NT2/D1 (cell line): ENCODE results near the gene SLC6A16.
A peak's percentile ranks its signal among the peaks of the same experiment; 100 is the strongest.
"Not testable (repeated sequence)": the region's sequence is repeated elsewhere in the genome, so short reads cannot be mapped to it uniquely, and the experiment has no call there.

Experiments
- DNase-seq: peaks from one replicate; pipeline ENCODE4 v3.0.0-alpha.2; 2011; ENCODE audit warnings: low read depth, low spot score
- H3K27me3 ChIP-seq: 2 replicates; pipeline ENCODE4 v1.6.0; 2011; ENCODE audit warnings: mild to moderate bottlenecking; ENCODE audit not compliant: insufficient read length, insufficient read depth
- H3K36me3 ChIP-seq: 2 replicates; pipeline ENCODE4 v1.6.1; 2011; ENCODE audit warnings: mild to moderate bottlenecking, low read length, mixed read lengths; ENCODE audit not compliant: insufficient read depth, insufficient read length
- H3K4me1 ChIP-seq: 2 replicates; pipeline ENCODE4 v1.5.1; 2011; ENCODE audit not compliant: insufficient read depth, insufficient read length
- H3K4me3 ChIP-seq: 2 replicates; pipeline ENCODE4 v1.5.1; 2011; ENCODE audit warnings: low read depth; ENCODE audit not compliant: insufficient read length
- H3K9ac ChIP-seq: 2 replicates; pipeline ENCODE4 v1.6.0; 2011; ENCODE audit warnings: low read depth; ENCODE audit not compliant: insufficient read length
- H3K9me3 ChIP-seq: 2 replicates; pipeline ENCODE4 v1.5.1; 2011; ENCODE audit warnings: mild to moderate bottlenecking, low read length; ENCODE audit not compliant: insufficient read depth
- SUZ12 ChIP-seq: IDR thresholded peaks from 2 replicates; pipeline ENCODE4 v1.6.1; 2011; ENCODE audit not compliant: insufficient read length, insufficient read depth; ENCODE audit errors: extremely low read depth
- YY1 ChIP-seq: IDR thresholded peaks from 2 replicates; pipeline ENCODE4 v1.6.1; 2011; ENCODE audit not compliant: insufficient read length, insufficient read depth
- ZNF274 ChIP-seq: IDR thresholded peaks from 2 replicates; pipeline ENCODE4 v1.6.1; 2011; ENCODE audit warnings: mild to moderate bottlenecking, low read depth, low read length

The SLC6A16 gene

DNA sequence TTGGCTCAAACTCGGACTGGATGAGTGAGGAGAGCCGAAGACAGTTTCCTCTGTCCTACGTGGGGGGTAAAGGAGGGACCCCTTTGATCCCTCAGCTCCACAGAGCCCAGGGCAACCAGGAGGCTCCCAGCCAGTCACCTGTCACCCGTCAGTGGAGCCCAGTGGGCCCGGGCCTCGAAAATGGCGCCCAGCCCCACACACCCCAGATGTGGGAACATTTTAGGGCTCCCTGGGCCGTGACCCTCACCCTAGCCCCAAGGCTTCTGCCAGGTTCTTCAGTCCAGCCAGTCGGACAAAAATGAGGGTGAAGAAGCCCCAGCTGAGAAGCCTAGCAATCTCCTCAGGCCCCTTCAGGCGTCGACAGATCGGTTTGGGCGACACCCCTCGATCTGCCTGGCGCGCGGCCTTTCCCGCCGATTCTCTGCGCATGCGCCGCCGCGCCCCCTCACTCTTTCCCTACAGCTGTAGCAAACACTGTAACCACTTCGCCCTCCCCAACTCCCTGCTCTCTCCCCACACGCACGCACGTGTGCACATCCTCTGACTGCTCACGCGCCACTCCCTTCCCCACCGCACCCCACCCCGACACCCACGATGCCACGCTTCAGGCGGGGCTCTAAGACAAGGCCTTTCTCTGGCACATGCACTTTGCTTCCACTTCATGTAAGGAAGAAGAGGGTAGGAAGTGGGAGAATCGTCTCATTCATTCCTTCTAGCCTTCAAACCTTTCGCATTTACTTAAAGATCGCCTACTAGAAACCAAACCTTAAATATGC is at the start of gene SLC6A16:
Gene SLC6A16, minus strand, starts transcription at position 391 of the 776 bp plus-strand sequence. CDS start 13,844 bp downstream, outside the sequence.
- H3K4me1 ChIP-seq, result no peaks in the 10 kb centered on the region
- TF ChIP-seq YY1 (no peak), SUZ12 (no peak), ZNF274 (no peak)
- peaks cover 25% of the 10 kb centered on the region for H3K36me3 ChIP-seq
- H3K9ac ChIP-seq, result no peak within 1 kb of the TSS
- no peaks in the 10 kb centered on the region for H3K27me3 ChIP-seq
- H3K4me3 ChIP-seq, result no peak within 1 kb of the TSS
- no peak for DNase-seq
- no peaks in the 10 kb centered on the region for H3K9me3 ChIP-seq

DNA sequence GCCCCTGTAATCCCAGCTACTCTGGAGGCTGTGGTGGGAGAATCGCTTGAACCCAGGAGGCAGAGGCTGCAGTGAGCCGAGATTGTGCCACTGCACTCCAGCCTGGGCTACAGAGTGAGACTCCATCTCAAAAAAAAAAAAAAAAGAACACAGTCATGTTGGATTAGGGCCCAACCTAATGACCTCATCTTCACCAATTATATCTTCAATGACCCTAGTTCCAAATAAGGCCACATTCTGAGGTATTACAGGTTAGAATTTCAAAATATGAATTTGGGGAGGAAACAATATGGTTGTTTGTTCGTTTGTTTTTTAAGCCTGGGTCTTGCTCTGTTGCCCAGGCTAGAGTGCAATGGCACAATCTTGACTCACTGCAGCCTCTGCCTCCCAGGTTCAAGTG is 48.2 kb upstream of the SLC6A16 start:
- not testable (repeated sequence) for H3K4me3 ChIP-seq, H3K4me1 ChIP-seq, H3K9ac ChIP-seq, H3K36me3 ChIP-seq, H3K27me3 ChIP-seq, DNase-seq
- H3K9me3 ChIP-seq, result peaks cover 24% of the 10 kb centered on the region

DNA sequence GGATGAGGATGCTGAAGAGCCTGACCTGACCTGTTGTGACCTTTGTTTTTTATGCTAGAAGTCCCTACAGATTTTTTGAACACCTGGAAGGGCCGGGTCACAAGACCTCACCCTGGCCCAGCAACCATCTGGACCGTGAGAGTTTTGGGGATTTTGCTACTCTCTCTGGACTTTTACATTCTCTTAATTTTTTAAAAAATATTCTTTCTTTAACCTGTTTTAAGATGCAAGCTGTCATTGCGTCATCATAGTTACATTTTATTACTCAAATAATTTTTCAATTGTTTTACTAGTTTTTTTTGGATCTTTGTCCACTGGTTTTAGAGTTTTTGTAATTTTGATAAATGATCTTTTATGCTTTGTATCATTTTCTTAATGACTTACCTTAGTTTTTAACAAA is 46.2 kb upstream of the SLC6A16 start:
- TF ChIP-seq ZNF274 (no peak), YY1 (no peak), SUZ12 (no peak)
- no peaks in the 10 kb centered on the region for H3K36me3 ChIP-seq
- H3K9ac ChIP-seq, result no peak overlapping the region
- H3K4me3 ChIP-seq, result no peak overlapping the region
- H3K9me3 ChIP-seq, result peaks cover 30% of the 10 kb centered on the region
- H3K4me1 ChIP-seq, result no peaks in the 10 kb centered on the region
- H3K27me3 ChIP-seq, result no peaks in the 10 kb centered on the region
- DNase-seq, result no peak

DNA sequence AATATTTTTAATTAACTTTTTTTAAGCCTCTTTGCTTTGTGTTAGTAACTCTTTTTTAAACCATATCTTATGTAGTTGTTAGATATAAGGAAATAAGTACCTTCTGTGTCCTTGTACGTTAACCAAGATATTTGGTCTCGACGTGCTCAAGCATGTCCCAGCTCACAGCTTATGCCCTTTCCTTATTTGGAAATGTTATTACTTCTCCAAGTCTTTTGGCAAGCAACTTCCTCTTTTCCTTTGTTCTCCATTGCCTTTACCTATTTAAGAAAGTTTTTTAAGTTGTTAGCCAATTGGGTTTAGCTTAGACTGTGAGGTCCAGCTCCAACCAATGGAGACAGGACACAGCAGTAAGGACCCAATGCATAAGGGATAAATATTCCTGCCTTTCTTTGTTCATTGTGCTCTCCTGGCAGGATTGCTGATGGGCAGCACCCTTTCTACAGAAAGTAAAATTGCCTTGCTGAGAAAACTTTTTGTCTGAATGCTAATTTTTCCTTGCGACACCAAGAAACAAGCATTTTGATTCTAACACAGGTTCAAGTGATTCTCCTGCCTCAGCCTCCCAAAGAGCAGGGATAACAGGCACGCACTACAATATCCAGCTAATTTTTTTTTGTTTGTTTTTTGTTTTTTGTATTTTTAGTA is 43.8 kb upstream of the SLC6A16 start:
- TF ChIP-seq SUZ12 (no peak), YY1 (no peak), ZNF274 (no peak)
- peaks cover 30% of the 10 kb centered on the region for H3K9me3 ChIP-seq
- H3K27me3 ChIP-seq, result no peaks in the 10 kb centered on the region
- no peak for DNase-seq
- no peak overlapping the region for H3K9ac ChIP-seq
- H3K36me3 ChIP-seq, result no peaks in the 10 kb centered on the region
- peaks cover 4% of the 10 kb centered on the region for H3K4me1 ChIP-seq
- H3K4me3 ChIP-seq, result no peak overlapping the region

DNA sequence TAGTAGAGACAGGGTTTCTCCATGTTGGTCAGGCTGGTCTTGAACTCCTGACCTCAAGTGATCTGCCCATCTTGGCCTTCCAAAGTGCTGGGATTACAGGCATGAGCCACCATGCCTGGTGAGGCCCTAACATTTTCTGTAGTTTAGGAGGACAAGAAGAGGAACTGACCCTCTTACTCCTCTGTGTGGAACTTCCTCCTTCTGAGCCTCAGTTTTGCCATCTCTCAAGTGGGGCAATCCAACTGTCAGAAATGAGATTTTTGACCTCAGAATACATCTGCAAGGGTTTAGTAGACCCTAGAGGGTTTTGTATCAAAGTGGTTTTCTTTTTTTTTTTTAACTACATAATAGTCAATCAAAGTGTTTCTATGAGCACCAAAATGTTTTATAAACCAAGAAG is 41.1 kb upstream of the SLC6A16 start:
- peaks cover 4% of the 10 kb centered on the region for H3K4me1 ChIP-seq
- peaks cover 30% of the 10 kb centered on the region for H3K9me3 ChIP-seq
- no peaks in the 10 kb centered on the region for H3K27me3 ChIP-seq
- TF ChIP-seq SUZ12 (no peak), ZNF274 (no peak), YY1 (no peak)
- H3K4me3 ChIP-seq, result no peak overlapping the region
- no peak overlapping the region for H3K9ac ChIP-seq
- no peaks in the 10 kb centered on the region for H3K36me3 ChIP-seq
- no peak for DNase-seq

DNA sequence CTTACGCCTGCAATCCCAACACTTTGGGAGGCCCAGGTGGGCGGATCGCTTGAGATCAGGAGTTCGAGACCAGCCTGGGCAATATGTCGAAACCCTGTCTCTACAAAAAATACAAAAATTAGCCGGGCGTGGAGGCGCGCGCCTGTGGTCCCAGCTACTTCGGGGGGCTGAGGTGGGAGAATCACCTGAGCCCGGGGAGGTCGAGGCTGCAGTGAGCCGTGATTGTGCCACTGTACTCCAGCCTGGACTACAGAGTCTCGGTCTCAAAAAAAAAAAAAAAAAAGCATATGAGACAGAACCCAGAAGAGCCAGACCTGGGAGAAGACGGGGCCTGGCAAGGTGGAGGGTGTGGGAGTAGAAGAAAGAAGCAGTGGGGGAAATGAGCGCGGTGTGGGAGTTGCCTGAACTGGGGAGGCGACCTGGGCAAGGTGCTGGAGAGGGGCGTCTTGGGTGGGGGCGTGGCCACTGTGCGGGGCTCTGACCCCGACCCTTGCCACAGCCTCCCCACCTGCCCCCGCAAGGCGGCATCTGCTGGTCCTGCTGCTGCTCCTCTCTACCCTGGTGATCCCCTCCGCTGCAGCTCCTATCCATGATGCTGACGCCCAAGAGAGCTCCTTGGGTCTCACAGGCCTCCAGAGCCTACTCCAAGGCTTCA is 39.2 kb upstream of the SLC6A16 start:
- peaks cover 5% of the 10 kb centered on the region for H3K36me3 ChIP-seq
- DNase-seq, result no peak
- H3K4me3 ChIP-seq, result peak overlapping the region; percentile 21
- no peaks in the 10 kb centered on the region for H3K27me3 ChIP-seq
- peaks cover 4% of the 10 kb centered on the region for H3K4me1 ChIP-seq
- H3K9me3 ChIP-seq, result peaks cover 17% of the 10 kb centered on the region
- TF ChIP-seq SUZ12 (no peak), YY1 (no peak), ZNF274 (no peak)
- peak overlapping the region; percentile 50 for H3K9ac ChIP-seq
